Measurements from ENCODE around the gene IFI35.

Gene IFI35

GRCh38 chr17:43020789-43021740 is 14.5 kb downstream of the IFI35 start:
- TF ChIP-seq Cebpa-rat (IDR thresholded peaks at IDR 0.05): no peak
- Histone ChIP-seq H3K4me3 (peak overlapping the region; percentile 95), H3K9ac (peak overlapping the region; percentile 79), H3K27me3 (no peaks in the 10 kb centered on the region), H3K27ac (0 out of 2 replicates have a peak overlapping the region, but pooled peaks have one; percentile 55), H4K20me1 (peaks cover 36% of the 10 kb centered on the region), H3K4me2 (peak overlapping the region; percentile 99), H3K36me3 (peaks cover 17% of the 10 kb centered on the region), H3K9me3 (no peaks in the 10 kb centered on the region), H3K4me1 (peaks cover 63% of the 10 kb centered on the region)

- peak within 1 kb of the TSS; percentile 99 for H3K4me2 ChIP-seq
- no peak for TF ChIP-seq Cebpa-rat (IDR thresholded peaks at IDR 0.05)
- H3K4me3 ChIP-seq: peak within 1 kb of the TSS; percentile 95
- peaks cover 36% of the 10 kb centered on the region for H4K20me1 ChIP-seq
- H3K27ac ChIP-seq: peak within 1 kb of the TSS; percentile 55; the same call in 1 of the 2 replicates
- H3K27me3 ChIP-seq: no peaks in the 10 kb centered on the region
- peak within 1 kb of the TSS; percentile 79 for H3K9ac ChIP-seq
- peaks cover 13% of the 10 kb centered on the region; the same call in 1 of the 2 replicates for H3K36me3 ChIP-seq
- H3K9me3 ChIP-seq: no peaks in the 10 kb centered on the region
- peaks cover 72% of the 10 kb centered on the region for H3K4me1 ChIP-seq
Observed at GRCh38 chr17:43021741-43022512, 15.3 kb downstream of the IFI35 start, which contains the start of gene VAT1. TSS of gene VAT1 (minus strand) at chr17:43022385. CDS start at chr17:43022322, 63 bp downstream.

- no peaks in the 10 kb centered on the region for H3K9me3 ChIP-seq
- no peaks in the 10 kb centered on the region for H3K36me3 ChIP-seq
- H3K4me2 ChIP-seq: peak within 1 kb of the TSS; percentile 100
- peak within 1 kb of the TSS; percentile 67; the same call in 1 of the 2 replicates for H3K9ac ChIP-seq
- H3K27me3 ChIP-seq: no peaks in the 10 kb centered on the region
- no peak within 1 kb of the TSS for H3K27ac ChIP-seq
- peaks cover 15% of the 10 kb centered on the region for H4K20me1 ChIP-seq
- TF ChIP-seq Cebpa-rat (IDR thresholded peaks at IDR 0.05): no peak
- H3K4me3 ChIP-seq: peak within 1 kb of the TSS; percentile 70
- H3K4me1 ChIP-seq: peaks cover 55% of the 10 kb centered on the region
Observed at GRCh38 chr17:43024407-43025289, 18.1 kb downstream of the IFI35 start, which contains the start of gene RND2. TSS of gene RND2 (plus strand) at chr17:43025231. CDS start at chr17:43025348, 117 bp downstream.

- Histone ChIP-seq H4K20me1 (peaks cover 8% of the 10 kb centered on the region), H3K4me1 (peaks cover 49% of the 10 kb centered on the region), H3K9me3 (no peaks in the 10 kb centered on the region), H3K27me3 (no peaks in the 10 kb centered on the region), H3K36me3 (no peaks in the 10 kb centered on the region), H3K4me2 (peak overlapping the region; percentile 100), H3K27ac (no peak overlapping the region), H3K9ac (no peak overlapping the region), H3K4me3 (peak overlapping the region; percentile 70)
- TF ChIP-seq Cebpa-rat (IDR thresholded peaks at IDR 0.05): no peak
Observed at GRCh38 chr17:43025290-43025657, 18.7 kb downstream of the IFI35 start.

- no peak for TF ChIP-seq Cebpa-rat (IDR thresholded peaks at IDR 0.05)
- Histone ChIP-seq H3K27me3 (no peaks in the 10 kb centered on the region), H3K36me3 (no peaks in the 10 kb centered on the region), H3K4me1 (peaks cover 42% of the 10 kb centered on the region), H3K4me2 (peak overlapping the region; percentile 100), H3K9ac (no peak overlapping the region), H4K20me1 (peaks cover 2% of the 10 kb centered on the region; the same call in 1 of the 2 replicates), H3K4me3 (no peak overlapping the region), H3K27ac (no peak overlapping the region), H3K9me3 (no peaks in the 10 kb centered on the region)
Observed at GRCh38 chr17:43025766-43026537, 19.4 kb downstream of the IFI35 start.

- peak overlapping the region; percentile 100 for H3K4me2 ChIP-seq
- no peaks in the 10 kb centered on the region for H3K9me3 ChIP-seq
- H3K27me3 ChIP-seq: no peaks in the 10 kb centered on the region
- no peak overlapping the region for H3K27ac ChIP-seq
- no peaks in the 10 kb centered on the region for H3K36me3 ChIP-seq
- TF ChIP-seq Cebpa-rat (IDR thresholded peaks at IDR 0.05): no peak
- peaks cover 38% of the 10 kb centered on the region for H3K4me1 ChIP-seq
- H3K9ac ChIP-seq: no peak overlapping the region
- no peaks in the 10 kb centered on the region for H4K20me1 ChIP-seq
- no peak overlapping the region for H3K4me3 ChIP-seq
Observed at GRCh38 chr17:43026595-43026994, 20.0 kb downstream of the IFI35 start.

GRCh38 chr17:43027091-43028032 is 20.8 kb downstream of the IFI35 start:
- H3K27ac ChIP-seq: no peak overlapping the region
- H3K27me3 ChIP-seq: no peaks in the 10 kb centered on the region
- H4K20me1 ChIP-seq: no peaks in the 10 kb centered on the region
- TF ChIP-seq Cebpa-rat (IDR thresholded peaks at IDR 0.05): no peak
- no peak overlapping the region for H3K9ac ChIP-seq
- H3K9me3 ChIP-seq: no peaks in the 10 kb centered on the region
- H3K36me3 ChIP-seq: no peaks in the 10 kb centered on the region
- H3K4me2 ChIP-seq: peak overlapping the region; percentile 100
- peaks cover 38% of the 10 kb centered on the region for H3K4me1 ChIP-seq
- no peak overlapping the region for H3K4me3 ChIP-seq

Measured in BLaER1 (cell line).